Measurements from ENCODE around the gene PNPLA7.
"Not testable (repeated sequence)": the region's sequence is repeated elsewhere in the genome, so short reads cannot be mapped to it uniquely, and the experiment has no call there.

PNPLA7 gene

DNA sequence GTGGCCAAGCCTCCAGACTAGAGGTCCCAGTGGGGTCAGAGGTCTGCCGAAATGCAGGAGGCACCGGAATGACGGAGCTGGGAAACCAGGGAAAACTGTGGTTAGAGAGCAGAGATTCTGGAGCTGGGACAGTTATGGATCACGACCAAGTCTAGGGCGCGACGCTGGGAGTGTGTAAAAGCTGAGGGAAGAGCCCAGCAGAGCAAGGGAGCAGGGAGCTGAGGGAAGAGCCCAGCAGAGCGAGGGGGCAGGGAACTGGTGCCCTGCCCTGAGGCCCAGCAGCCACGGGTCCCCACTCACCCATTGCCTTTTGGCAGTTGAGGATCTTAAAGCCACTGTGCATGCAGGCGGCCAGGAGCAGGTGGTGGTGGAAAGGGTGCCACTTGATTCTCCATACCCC, 13.9 kb upstream of the PNPLA7 start:
- H3K79me1 ChIP-seq (ENCODE audit: low read length), result no peaks in the 10 kb centered on the region
- H3K4ac ChIP-seq (ENCODE audit: low read depth, low read length), result no peak overlapping the region
- no peak overlapping the region for H3K18ac ChIP-seq (ENCODE audit: low read length)
- H3K27me3 ChIP-seq (ENCODE audit: insufficient read depth, low read length, poor library complexity), result no peaks in the 10 kb centered on the region
- H2BK5ac ChIP-seq (ENCODE audit: low read length), result no peak overlapping the region
- H3K79me2 ChIP-seq (ENCODE audit: control insufficient read depth, insufficient read depth, low read length), result no peaks in the 10 kb centered on the region
- H3K27ac ChIP-seq (ENCODE audit: low read depth, low read length), result no peak overlapping the region
- no peak overlapping the region for H3K4me2 ChIP-seq (ENCODE audit: low read length)
- peaks cover 11% of the 10 kb centered on the region for H3K36me3 ChIP-seq (ENCODE audit: control insufficient read depth, insufficient read depth, low read length)
- H3K56ac ChIP-seq (ENCODE audit: low read length), result no peak overlapping the region
- no peak for DNase-seq
- H3K4me1 ChIP-seq (ENCODE audit: control insufficient read depth, low read depth, low read length), result no peaks in the 10 kb centered on the region
- no peak overlapping the region for H3K9ac ChIP-seq (ENCODE audit: low read length)
- no peak overlapping the region for H3K23ac ChIP-seq (ENCODE audit: low read length)
- H2AK5ac ChIP-seq (ENCODE audit: low read length), result no peak overlapping the region
- no peak overlapping the region for H4K5ac ChIP-seq (ENCODE audit: low read length)
- H2BK15ac ChIP-seq (replicated peaks; ENCODE audit: low read depth), result no peak overlapping the region
- H4K8ac ChIP-seq (ENCODE audit: low read depth, low read length), result no peak overlapping the region
- H3K4me3 ChIP-seq (ENCODE audit: low read length), result no peak overlapping the region
- no CpG with 5 or more reads among the region's 10 CpGs for WGBS (ENCODE audit: extremely low coverage, insufficient coverage, low lambda C conversion rate)
- no peak overlapping the region for H2BK120ac ChIP-seq (ENCODE audit: low read depth, low read length)

DNA sequence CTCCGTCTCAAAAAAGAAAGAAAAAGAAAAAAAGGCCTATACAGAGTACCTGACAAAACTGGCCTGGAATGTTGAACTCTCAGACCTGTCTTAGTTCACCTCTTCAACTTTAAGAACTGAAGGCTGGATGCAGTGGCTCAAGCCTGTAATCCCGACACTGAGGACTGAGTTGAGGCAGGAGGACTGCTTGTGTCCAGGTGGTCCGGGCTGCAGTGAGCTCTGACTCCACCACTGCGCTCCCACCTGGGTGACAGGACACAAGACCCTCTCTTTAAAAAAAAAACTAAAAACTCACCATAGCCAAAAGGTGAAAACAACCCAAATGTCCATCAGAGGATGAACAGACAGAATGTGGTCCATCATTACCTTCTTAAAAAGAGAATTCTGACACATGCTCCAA, 7.9 kb upstream of the PNPLA7 start:
- no peak overlapping the region for H2BK120ac ChIP-seq (ENCODE audit: low read depth, low read length)
- H3K79me2 ChIP-seq (ENCODE audit: control insufficient read depth, insufficient read depth, low read length), result no peaks in the 10 kb centered on the region
- no peak overlapping the region for H4K5ac ChIP-seq (ENCODE audit: low read length)
- no peak overlapping the region for H3K18ac ChIP-seq (ENCODE audit: low read length)
- H2AK5ac ChIP-seq (ENCODE audit: low read length), result no peak overlapping the region
- no peak overlapping the region for H3K4ac ChIP-seq (ENCODE audit: low read depth, low read length)
- H2BK15ac ChIP-seq (replicated peaks; ENCODE audit: low read depth), result no peak overlapping the region
- no peaks in the 10 kb centered on the region for H3K27me3 ChIP-seq (ENCODE audit: insufficient read depth, low read length, poor library complexity)
- no peak overlapping the region for H3K4me2 ChIP-seq (ENCODE audit: low read length)
- H3K4me1 ChIP-seq (ENCODE audit: control insufficient read depth, low read depth, low read length), result no peaks in the 10 kb centered on the region
- H3K23ac ChIP-seq (ENCODE audit: low read length), result no peak overlapping the region
- H2BK5ac ChIP-seq (ENCODE audit: low read length), result no peak overlapping the region
- H3K79me1 ChIP-seq (ENCODE audit: low read length), result no peaks in the 10 kb centered on the region
- H3K9ac ChIP-seq (ENCODE audit: low read length), result no peak overlapping the region
- no peak overlapping the region for H4K8ac ChIP-seq (ENCODE audit: low read depth, low read length)
- WGBS (ENCODE audit: extremely low coverage, insufficient coverage, low lambda C conversion rate), result no CpG with 5 or more reads among the region's 4 CpGs
- H3K56ac ChIP-seq (ENCODE audit: low read length), result no peak overlapping the region
- H3K36me3 ChIP-seq (ENCODE audit: control insufficient read depth, insufficient read depth, low read length), result peaks cover 5% of the 10 kb centered on the region
- H3K27ac ChIP-seq (ENCODE audit: low read depth, low read length), result no peak overlapping the region
- no peak for DNase-seq
- no peak overlapping the region for H3K4me3 ChIP-seq (ENCODE audit: low read length)

DNA sequence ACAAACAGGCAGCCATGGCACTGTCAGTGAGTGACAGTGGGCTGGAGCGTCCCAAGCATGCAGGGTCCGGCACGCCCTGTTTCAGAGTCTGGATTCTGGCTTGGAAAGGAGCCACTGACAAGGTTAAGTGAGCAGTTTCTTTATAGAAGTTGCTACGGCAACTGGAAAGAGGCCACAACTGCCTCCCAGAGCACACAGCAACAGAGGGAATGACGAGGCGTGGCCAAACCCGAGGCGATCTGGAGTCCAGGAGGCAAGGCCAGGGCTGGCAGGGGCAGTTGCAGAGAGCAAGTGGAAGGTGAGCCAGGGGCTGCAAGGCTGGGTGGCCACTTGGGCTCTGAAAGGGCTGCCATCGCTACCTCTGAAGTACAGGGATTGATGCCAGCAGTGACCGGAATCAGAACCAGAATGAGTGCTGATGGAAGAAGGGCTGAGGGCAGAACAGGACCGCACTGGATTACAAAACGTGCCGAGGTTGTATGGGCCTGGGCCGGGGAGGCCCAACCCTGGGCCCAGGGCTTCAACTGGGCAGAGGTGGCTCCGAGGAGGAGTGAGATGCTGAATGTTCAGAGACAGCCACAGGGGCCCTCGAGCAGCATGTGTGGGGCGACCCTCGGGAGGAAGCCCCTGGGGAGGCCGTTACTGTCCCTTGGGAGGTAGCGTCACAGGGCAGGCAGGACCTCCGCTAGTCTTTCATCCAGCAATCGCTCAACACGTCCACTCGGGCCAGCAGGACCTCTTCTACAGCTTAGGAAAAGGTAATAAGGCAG, 6.1 kb upstream of the PNPLA7 start:
- H3K79me1 ChIP-seq (ENCODE audit: low read length), result no peaks in the 10 kb centered on the region
- no peak overlapping the region for H3K18ac ChIP-seq (ENCODE audit: low read length)
- no peaks in the 10 kb centered on the region for H3K27me3 ChIP-seq (ENCODE audit: insufficient read depth, low read length, poor library complexity)
- no peak overlapping the region for H3K27ac ChIP-seq (ENCODE audit: low read depth, low read length)
- peaks cover 5% of the 10 kb centered on the region for H3K36me3 ChIP-seq (ENCODE audit: control insufficient read depth, insufficient read depth, low read length)
- H2BK120ac ChIP-seq (ENCODE audit: low read depth, low read length), result no peak overlapping the region
- H4K8ac ChIP-seq (ENCODE audit: low read depth, low read length), result no peak overlapping the region
- no peak overlapping the region for H2BK15ac ChIP-seq (replicated peaks; ENCODE audit: low read depth)
- no peak for DNase-seq
- no peak overlapping the region for H2AK5ac ChIP-seq (ENCODE audit: low read length)
- no CpG with 5 or more reads among the region's 24 CpGs for WGBS (ENCODE audit: extremely low coverage, insufficient coverage, low lambda C conversion rate)
- no peak overlapping the region for H3K4ac ChIP-seq (ENCODE audit: low read depth, low read length)
- H3K23ac ChIP-seq (ENCODE audit: low read length), result no peak overlapping the region
- no peak overlapping the region for H3K4me3 ChIP-seq (ENCODE audit: low read length)
- no peaks in the 10 kb centered on the region for H3K79me2 ChIP-seq (ENCODE audit: control insufficient read depth, insufficient read depth, low read length)
- H3K56ac ChIP-seq (ENCODE audit: low read length), result no peak overlapping the region
- no peak overlapping the region for H2BK5ac ChIP-seq (ENCODE audit: low read length)
- H3K4me1 ChIP-seq (ENCODE audit: control insufficient read depth, low read depth, low read length), result no peaks in the 10 kb centered on the region
- H3K9ac ChIP-seq (ENCODE audit: low read length), result no peak overlapping the region
- no peak overlapping the region for H4K5ac ChIP-seq (ENCODE audit: low read length)
- H3K4me2 ChIP-seq (ENCODE audit: low read length), result no peak overlapping the region

DNA sequence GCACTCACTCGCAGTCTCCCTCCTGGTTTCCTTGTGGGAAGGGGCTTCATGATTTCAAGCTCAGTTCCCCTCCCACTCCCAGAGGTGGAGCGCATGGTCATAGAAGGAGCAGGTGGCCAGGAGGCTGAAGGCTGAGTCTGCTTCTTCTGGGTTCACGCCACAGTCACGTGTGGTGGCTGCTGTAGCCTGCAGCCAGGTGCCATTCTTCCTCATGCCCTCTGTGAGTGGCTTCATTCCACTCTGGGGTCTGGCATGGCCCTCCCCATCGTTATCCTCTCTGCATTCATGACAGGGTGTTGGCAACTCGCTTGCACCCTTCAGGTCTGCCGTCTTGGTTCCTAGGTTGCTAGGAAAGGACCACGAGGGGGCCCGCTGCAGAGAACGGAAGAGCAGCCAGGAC, 5.0 kb upstream of the PNPLA7 start:
- Histone ChIP-seq H2BK120ac (ENCODE audit: low read depth, low read length) (no peak overlapping the region), H2BK5ac (ENCODE audit: low read length) (no peak overlapping the region), H3K18ac (ENCODE audit: low read length) (no peak overlapping the region), H2BK15ac (replicated peaks; ENCODE audit: low read depth) (no peak overlapping the region), H3K36me3 (ENCODE audit: control insufficient read depth, insufficient read depth, low read length) (peaks cover 5% of the 10 kb centered on the region), H4K5ac (ENCODE audit: low read length) (no peak overlapping the region), H4K8ac (ENCODE audit: low read depth, low read length) (no peak overlapping the region), H3K9ac (ENCODE audit: low read length) (no peak overlapping the region), H2AK5ac (ENCODE audit: low read length) (no peak overlapping the region), H3K56ac (ENCODE audit: low read length) (no peak overlapping the region), H3K4me2 (ENCODE audit: low read length) (no peak overlapping the region), H3K4ac (ENCODE audit: low read depth, low read length) (no peak overlapping the region), H3K79me1 (ENCODE audit: low read length) (no peaks in the 10 kb centered on the region), H3K27ac (ENCODE audit: low read depth, low read length) (no peak overlapping the region), H3K23ac (ENCODE audit: low read length) (no peak overlapping the region), H3K4me1 (ENCODE audit: control insufficient read depth, low read depth, low read length) (no peaks in the 10 kb centered on the region), H3K4me3 (ENCODE audit: low read length) (no peak overlapping the region), H3K27me3 (ENCODE audit: insufficient read depth, low read length, poor library complexity) (no peaks in the 10 kb centered on the region), H3K79me2 (ENCODE audit: control insufficient read depth, insufficient read depth, low read length) (no peaks in the 10 kb centered on the region)
- WGBS (ENCODE audit: extremely low coverage, insufficient coverage, low lambda C conversion rate), result no CpG with 5 or more reads among the region's 10 CpGs
- no peak for DNase-seq

DNA sequence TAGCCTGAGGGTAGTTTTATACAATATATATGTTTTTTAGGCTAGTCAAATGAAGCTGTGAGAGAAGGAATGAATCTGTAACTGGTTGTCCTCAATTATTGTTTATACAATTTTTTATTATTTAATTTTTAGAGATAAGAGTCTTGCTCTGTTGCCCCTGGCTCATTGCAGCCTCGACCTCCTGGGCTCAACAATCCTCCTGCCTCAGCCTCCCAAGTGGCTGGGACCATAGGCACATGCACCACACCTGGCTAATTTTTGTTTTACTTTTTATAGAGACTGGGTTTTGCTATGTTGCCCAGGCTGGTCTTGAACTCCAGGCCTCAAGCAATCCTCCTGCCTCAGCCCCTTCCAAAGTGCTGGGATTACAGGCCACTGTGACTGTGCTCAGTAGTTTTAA, 4.1 kb upstream of the PNPLA7 start:
- Histone ChIP-seq H2AK5ac (ENCODE audit: low read length) (no peak overlapping the region), H3K18ac (ENCODE audit: low read length) (no peak overlapping the region), H3K4me1 (ENCODE audit: control insufficient read depth, low read depth, low read length) (no peaks in the 10 kb centered on the region), H3K79me1 (ENCODE audit: low read length) (no peaks in the 10 kb centered on the region), H3K27me3 (ENCODE audit: insufficient read depth, low read length, poor library complexity) (no peaks in the 10 kb centered on the region), H3K27ac (ENCODE audit: low read depth, low read length) (no peak overlapping the region), H2BK5ac (ENCODE audit: low read length) (no peak overlapping the region), H3K4me2 (ENCODE audit: low read length) (no peak overlapping the region), H2BK15ac (replicated peaks; ENCODE audit: low read depth) (no peak overlapping the region), H3K9ac (ENCODE audit: low read length) (no peak overlapping the region), H4K8ac (ENCODE audit: low read depth, low read length) (no peak overlapping the region), H3K23ac (ENCODE audit: low read length) (no peak overlapping the region), H3K56ac (ENCODE audit: low read length) (no peak overlapping the region), H3K4me3 (ENCODE audit: low read length) (no peak overlapping the region), H4K5ac (ENCODE audit: low read length) (no peak overlapping the region), H3K36me3 (ENCODE audit: control insufficient read depth, insufficient read depth, low read length) (peaks cover 5% of the 10 kb centered on the region), H2BK120ac (ENCODE audit: low read depth, low read length) (no peak overlapping the region), H3K79me2 (ENCODE audit: control insufficient read depth, insufficient read depth, low read length) (no peaks in the 10 kb centered on the region), H3K4ac (ENCODE audit: low read depth, low read length) (no peak overlapping the region)
- no CpG with 5 or more reads among the region's 1 CpG for whole genome bisulfite sequencing (ENCODE audit: extremely low coverage, insufficient coverage, low lambda C conversion rate)
- no peak for DNase-seq

DNA sequence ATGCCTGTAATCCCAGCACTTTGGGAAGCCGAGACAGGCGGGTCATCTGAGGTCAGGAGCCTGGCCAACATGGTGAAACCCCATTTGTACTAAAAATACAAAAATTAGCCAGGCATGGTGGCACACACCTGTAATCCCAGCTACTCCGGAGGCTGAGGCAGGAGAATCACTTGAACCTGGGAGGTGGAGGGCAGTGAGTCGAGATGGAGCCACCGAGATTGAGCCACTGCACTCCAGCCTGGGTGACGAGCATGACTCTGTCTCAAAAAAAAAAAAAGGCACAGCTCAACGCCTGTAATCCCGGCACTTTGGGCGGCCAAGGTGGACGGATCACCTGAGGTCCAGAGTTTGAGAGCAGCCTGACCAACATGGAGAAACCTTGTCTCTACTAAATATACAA, 3.5 kb upstream of the PNPLA7 start:
- not testable (repeated sequence) for H3K36me3 ChIP-seq (ENCODE audit: control insufficient read depth, insufficient read depth, low read length); H3K27me3 ChIP-seq (ENCODE audit: insufficient read depth, low read length, poor library complexity); H2AK5ac ChIP-seq (ENCODE audit: low read length); H3K4ac ChIP-seq (ENCODE audit: low read depth, low read length); H3K27ac ChIP-seq (ENCODE audit: low read depth, low read length); H2BK15ac ChIP-seq (replicated peaks; ENCODE audit: low read depth); H3K4me1 ChIP-seq (ENCODE audit: control insufficient read depth, low read depth, low read length); H3K56ac ChIP-seq (ENCODE audit: low read length); H3K79me1 ChIP-seq (ENCODE audit: low read length); H3K23ac ChIP-seq (ENCODE audit: low read length); H2BK5ac ChIP-seq (ENCODE audit: low read length); H2BK120ac ChIP-seq (ENCODE audit: low read depth, low read length); H3K9ac ChIP-seq (ENCODE audit: low read length); H3K4me2 ChIP-seq (ENCODE audit: low read length); H3K4me3 ChIP-seq (ENCODE audit: low read length); H4K8ac ChIP-seq (ENCODE audit: low read depth, low read length); H3K18ac ChIP-seq (ENCODE audit: low read length); DNase-seq; H4K5ac ChIP-seq (ENCODE audit: low read length); H3K79me2 ChIP-seq (ENCODE audit: control insufficient read depth, insufficient read depth, low read length)
- WGBS (ENCODE audit: extremely low coverage, insufficient coverage, low lambda C conversion rate), result no CpG with 5 or more reads among the region's 10 CpGs
